AML-193 (cell line): Measurements from ENCODE around the gene CABP7.

Experiments used
- DNase-seq, 2 experiments: peaks; one replicate each; lab custom pipeline; 2025; lab: John Stamatoyannopoulos, UW

CABP7 gene

GRCh38 chr22:29722587-29722986, 2.8 kb downstream of the CABP7 start:
- no peak for DNase-seq

- DNase-seq: no peak
Observed at GRCh38 chr22:29723766-29724165, 4.0 kb downstream of the CABP7 start.

- DNase-seq: no peak
Observed at GRCh38 chr22:29724843-29725242, 5.0 kb downstream of the CABP7 start.

GRCh38 chr22:29726106-29726505, 6.3 kb downstream of the CABP7 start:
- no peak for DNase-seq

GRCh38 chr22:29726512-29727130, 6.8 kb downstream of the CABP7 start:
- DNase-seq: no peak

- peak in 1 of 2 experiments; percentile 5 for DNase-seq
Observed at GRCh38 chr22:29727131-29727523, 7.3 kb downstream of the CABP7 start.

GRCh38 chr22:29729161-29729560, 9.4 kb downstream of the CABP7 start:
- DNase-seq: no peak

GRCh38 chr22:29731058-29731850, 11.5 kb downstream of the CABP7 start:
- no peak for DNase-seq

- no peak for DNase-seq
Observed at GRCh38 chr22:29732883-29733282, 13.1 kb downstream of the CABP7 start.

GRCh38 chr22:29733362-29734201, 13.8 kb downstream of the CABP7 start:
- no peak for DNase-seq

GRCh38 chr22:29734406-29734805, 14.6 kb downstream of the CABP7 start:
- no peak for DNase-seq

- DNase-seq: no peak
Observed at GRCh38 chr22:29734838-29735237, 15.0 kb downstream of the CABP7 start.

- no peak for DNase-seq
Observed at GRCh38 chr22:29735416-29735815, 15.6 kb downstream of the CABP7 start.

GRCh38 chr22:29737251-29738117, 17.7 kb downstream of the CABP7 start:
- DNase-seq: no peak

- DNase-seq: no peak
Observed at GRCh38 chr22:29738118-29738815, 18.5 kb downstream of the CABP7 start.

GRCh38 chr22:29739346-29739875, 19.6 kb downstream of the CABP7 start:
- DNase-seq: no peak

GRCh38 chr22:29740216-29740615, 20.4 kb downstream of the CABP7 start:
- DNase-seq: no peak

GRCh38 chr22:29741926-29742325, 22.1 kb downstream of the CABP7 start:
- DNase-seq: no peak

- DNase-seq: no peak
Observed at GRCh38 chr22:29742326-29742725, 22.5 kb downstream of the CABP7 start.

- no peak for DNase-seq
Observed at GRCh38 chr22:29744902-29745301, 25.1 kb downstream of the CABP7 start.

- DNase-seq: no peak
Observed at GRCh38 chr22:29747832-29748231, 28.0 kb downstream of the CABP7 start.
